SU-DHL-6 (cell line): Measurements from ENCODE around the gene OR52L1.

ENCODE experiments used
- H2AFZ ChIP-seq: fragments of 200-600 bp; sonication (generic); 2 replicates; pipeline ENCODE4 v1.6.1; 2014; ENCODE audit warnings: low read depth, mild to moderate bottlenecking, moderate library complexity, mixed read lengths, antibody characterized with exemption, low read length; ENCODE audit not compliant: severe bottlenecking
- H3F3A ChIP-seq: fragments of 200-600 bp; shearing (Covaris generic); 2 replicates; pipeline ENCODE4 v1.6.0; 2016; ENCODE audit warnings: antibody characterized with exemption, mild to moderate bottlenecking; ENCODE audit not compliant: insufficient read depth
- H3K27ac ChIP-seq: fragments of 200-600 bp; sonication (generic); 2 replicates; pipeline ENCODE4 v1.5.1; 2016; ENCODE audit warnings: low read depth, mild to moderate bottlenecking, low read length, moderate library complexity, mixed read lengths
- H3K27me3 ChIP-seq: fragments of 200-600 bp; sonication (generic), shearing (Covaris generic); 2 replicates; pipeline ENCODE4 v1.6.0; 2014; ENCODE audit warnings: mild to moderate bottlenecking, low read length
- H3K36me3 ChIP-seq: fragments of 200-600 bp; sonication (generic); 2 replicates; pipeline ENCODE4 v1.6.1; 2014; ENCODE audit warnings: mild to moderate bottlenecking, low read length, mixed read lengths
- H3K4me2 ChIP-seq: fragments of 300-600, 200-600 bp; shearing (Covaris generic), sonication (generic); 2 replicates; pipeline ENCODE4 v1.6.0; 2014; ENCODE audit warnings: low read length, low read depth, mild to moderate bottlenecking; ENCODE audit not compliant: poor library complexity, severe bottlenecking
- H3K4me3 ChIP-seq: fragments of 200-600 bp; sonication (generic); 2 replicates; pipeline ENCODE4 v1.5.1; 2014; ENCODE audit warnings: antibody characterized with exemption, low read length, mild to moderate bottlenecking, mixed read lengths; ENCODE audit not compliant: insufficient read depth, poor library complexity, severe bottlenecking
- H3K79me2 ChIP-seq: fragments of 200-600 bp; sonication (generic); 2 replicates; pipeline ENCODE4 v1.6.1; 2014; ENCODE audit warnings: mild to moderate bottlenecking, low read length, moderate library complexity; ENCODE audit not compliant: insufficient read depth
- H3K9ac ChIP-seq: fragments of 200-600 bp; sonication (generic); 2 replicates; pipeline ENCODE4 v1.7.0; 2014; ENCODE audit warnings: mild to moderate bottlenecking, low read length
- H3K9me2 ChIP-seq: fragments of 200-600 bp; sonication (generic); replicated peaks from 2 replicates; pipeline ENCODE4 v1.6.1; 2014; ENCODE audit warnings: low read length; ENCODE audit not compliant: insufficient read depth
- H3K9me3 ChIP-seq: fragments of 200-600 bp; sonication (generic); 2 replicates; pipeline ENCODE4 v1.6.1; 2014; ENCODE audit warnings: low read length, mixed read lengths; ENCODE audit not compliant: insufficient read depth
- H4K20me1 ChIP-seq: fragments of 200-600 bp; sonication (generic); 2 replicates; pipeline ENCODE4 v1.6.1; 2014; ENCODE audit warnings: low read depth, mild to moderate bottlenecking, antibody characterized with exemption, low read length, moderate library complexity, mixed read lengths
- CTCF ChIP-seq: fragments of 200-600 bp; sonication (generic); IDR thresholded peaks from one replicate; pipeline ENCODE4 v1.5.1; 2017; ENCODE audit warnings: antibody characterized with exemption, mild to moderate bottlenecking, low read length, moderate library complexity; ENCODE audit not compliant: insufficient read depth, poor library complexity, severe bottlenecking
- EZH2phosphoT487 ChIP-seq: fragments of 200-600 bp; sonication (generic), shearing (Covaris generic); conservative IDR thresholded peaks from 2 replicates; pipeline ENCODE4 v1.6.1; 2018; ENCODE audit warnings: mild to moderate bottlenecking, antibody characterized with exemption, low read length, moderate library complexity, mixed read lengths

Gene OR52L1

GRCh38 chr11:6006846-6007245 is 20.1 kb upstream of the OR52L1 start, which contains the start of gene OR56A4:
OR56A4 (minus strand) TSS chr11:6006946; CDS start chr11:6002992, 3,954 bp downstream.
- H3K9me3 ChIP-seq: no peaks in the 10 kb centered on the region
- H3K9me2 ChIP-seq: no peaks in the 10 kb centered on the region
- H3F3A ChIP-seq: no peaks in the 10 kb centered on the region
- H3K27ac ChIP-seq: no peak within 1 kb of the TSS
- H3K27me3 ChIP-seq: no peaks in the 10 kb centered on the region
- no peaks in the 10 kb centered on the region for H4K20me1 ChIP-seq
- no peak for TF ChIP-seq EZH2phosphoT487
- TF ChIP-seq CTCF: no peak
- H3K4me3 ChIP-seq: no peak within 1 kb of the TSS
- no peaks in the 10 kb centered on the region for H3K79me2 ChIP-seq
- no peak within 1 kb of the TSS for H3K9ac ChIP-seq
- no peak within 1 kb of the TSS for H2AFZ ChIP-seq
- H3K4me2 ChIP-seq: no peak within 1 kb of the TSS
- no peaks in the 10 kb centered on the region for H3K36me3 ChIP-seq

GRCh38 chr11:6006395-6006794 is 19.6 kb upstream of the OR52L1 start:
- H3K9me3 ChIP-seq: no peaks in the 10 kb centered on the region
- no peak overlapping the region for H3K9ac ChIP-seq
- H3K27ac ChIP-seq: no peak overlapping the region
- H3K9me2 ChIP-seq: no peaks in the 10 kb centered on the region
- no peaks in the 10 kb centered on the region for H3K79me2 ChIP-seq
- H3K4me2 ChIP-seq: no peak overlapping the region
- no peaks in the 10 kb centered on the region for H3K27me3 ChIP-seq
- no peaks in the 10 kb centered on the region for H4K20me1 ChIP-seq
- no peaks in the 10 kb centered on the region for H3F3A ChIP-seq
- TF ChIP-seq EZH2phosphoT487: no peak
- TF ChIP-seq CTCF: no peak
- no peak overlapping the region for H2AFZ ChIP-seq
- no peak overlapping the region for H3K4me3 ChIP-seq
- no peaks in the 10 kb centered on the region for H3K36me3 ChIP-seq

GRCh38 chr11:6002202-6002699 is 15.5 kb upstream of the OR52L1 start:
- H3K9ac ChIP-seq: no peak overlapping the region
- H2AFZ ChIP-seq: no peak overlapping the region
- H3F3A ChIP-seq: no peaks in the 10 kb centered on the region
- H3K27me3 ChIP-seq: no peaks in the 10 kb centered on the region
- H3K9me2 ChIP-seq: no peaks in the 10 kb centered on the region
- no peaks in the 10 kb centered on the region for H4K20me1 ChIP-seq
- H3K4me3 ChIP-seq: no peak overlapping the region
- TF ChIP-seq CTCF (no peak), EZH2phosphoT487 (no peak)
- H3K79me2 ChIP-seq: no peaks in the 10 kb centered on the region
- no peaks in the 10 kb centered on the region for H3K9me3 ChIP-seq
- H3K27ac ChIP-seq: no peak overlapping the region
- H3K36me3 ChIP-seq: no peaks in the 10 kb centered on the region
- no peak overlapping the region for H3K4me2 ChIP-seq
